H9 (cell line): ENCODE measurements around the gene LAMA5. TPM values are rescaled to one million over a fixed set of nuclear protein-coding genes. Genes with fewer than 3 reads are reported as not detected.

Experiments
- DNase-seq: peaks from one replicate; pipeline ENCODE4 v3.0.0-alpha.2; 2017
- H2AFZ ChIP-seq: one replicate; pipeline ENCODE4 v1.6.1; 2013; ENCODE audit warnings: mild to moderate bottlenecking, low read length, control low read depth, moderate library complexity
- H2AK5ac ChIP-seq: 2 replicates; pipeline ENCODE4 v1.6.1; 2013; ENCODE audit warnings: low read length, control low read depth, mixed read lengths; ENCODE audit not compliant: insufficient read length
- H2BK120ac ChIP-seq: one replicate; pipeline ENCODE4 v1.6.1; 2013; ENCODE audit warnings: low read depth, mild to moderate bottlenecking, low read length, control low read depth, inconsistent platforms; ENCODE audit not compliant: poor library complexity, severe bottlenecking
- H2BK12ac ChIP-seq: 2 replicates; pipeline ENCODE4 v1.6.1; 2013; ENCODE audit warnings: low read length, control low read depth, mixed read lengths, low read depth; ENCODE audit not compliant: insufficient read length
- H2BK15ac ChIP-seq: 2 replicates; pipeline ENCODE4 v1.6.1; 2013; ENCODE audit warnings: low read depth, low read length, control low read depth
- H2BK20ac ChIP-seq: one replicate; pipeline ENCODE4 v1.6.1; 2013; ENCODE audit warnings: low read depth, mild to moderate bottlenecking, low read length, control low read depth, inconsistent platforms; ENCODE audit not compliant: poor library complexity, severe bottlenecking
- H2BK5ac ChIP-seq: 2 replicates; pipeline ENCODE4 v1.6.1; 2013; ENCODE audit warnings: low read length, control low read depth, mixed read lengths; ENCODE audit not compliant: insufficient read length
- H3K14ac ChIP-seq: 2 replicates; pipeline ENCODE4 v1.6.1; 2013; ENCODE audit warnings: low read length, control low read depth; ENCODE audit not compliant: insufficient read depth
- H3K18ac ChIP-seq: 2 replicates; pipeline ENCODE4 v1.6.1; 2013; ENCODE audit warnings: low read depth, mild to moderate bottlenecking, mixed read lengths, low read length, control low read depth; ENCODE audit not compliant: insufficient read length
- H3K23ac ChIP-seq: 2 replicates; pipeline ENCODE4 v1.6.1; 2013; ENCODE audit warnings: low read length, control low read depth, mixed read lengths, low read depth; ENCODE audit not compliant: insufficient read length
- H3K23me2 ChIP-seq: 2 replicates; pipeline ENCODE4 v1.6.1; 2013; ENCODE audit warnings: low read depth, mild to moderate bottlenecking, mixed read lengths, low read length, control low read depth; ENCODE audit not compliant: insufficient read length, poor library complexity, severe bottlenecking
- H3K27ac ChIP-seq: 2 replicates; pipeline ENCODE4 v1.5.1; 2013; ENCODE audit warnings: low read length, control low read depth, mixed read lengths, low read depth; ENCODE audit not compliant: insufficient read length
- H3K27me3 ChIP-seq: 2 replicates; pipeline ENCODE4 v1.6.1; 2013; ENCODE audit warnings: low read length, control low read depth, inconsistent platforms; ENCODE audit not compliant: insufficient read depth
- H3K4ac ChIP-seq: 2 replicates; pipeline ENCODE4 v1.6.1; 2013; ENCODE audit warnings: low read depth, mild to moderate bottlenecking, control low read depth, inconsistent platforms, low read length, moderate library complexity
- H3K4me1 ChIP-seq: 2 replicates; pipeline ENCODE4 v1.6.1; 2013; ENCODE audit warnings: low read length, control low read depth, inconsistent platforms; ENCODE audit not compliant: insufficient read depth
- H3K4me2 ChIP-seq: 2 replicates; pipeline ENCODE4 v1.6.1; 2013; ENCODE audit warnings: low read length, control low read depth, mixed read lengths; ENCODE audit not compliant: insufficient read length, insufficient read depth
- H3K56ac ChIP-seq: 2 replicates; pipeline ENCODE4 v1.6.1; 2013; ENCODE audit warnings: low read depth, mild to moderate bottlenecking, mixed read lengths, low read length, control low read depth; ENCODE audit not compliant: insufficient read length
- H3K79me1 ChIP-seq: 2 replicates; pipeline ENCODE4 v1.6.1; 2013; ENCODE audit warnings: low read depth, mild to moderate bottlenecking, moderate library complexity, low read length, control low read depth, inconsistent platforms; ENCODE audit not compliant: insufficient read depth, poor library complexity, severe bottlenecking
- H3K79me2 ChIP-seq: 2 replicates; pipeline ENCODE4 v1.6.1; 2013; ENCODE audit warnings: low read length, control low read depth, inconsistent platforms; ENCODE audit not compliant: insufficient read depth
- H3K9ac ChIP-seq: 2 replicates; pipeline ENCODE4 v1.6.1; 2013; ENCODE audit warnings: low read length, control low read depth, mixed read lengths; ENCODE audit not compliant: insufficient read length; ENCODE audit errors: extremely low read depth
- H3K9me3 ChIP-seq: one replicate; pipeline ENCODE4 v1.6.1; 2013; ENCODE audit warnings: low read depth, low read length, inconsistent platforms; ENCODE audit not compliant: control insufficient read depth
- H3T11ph ChIP-seq: one replicate; pipeline ENCODE4 v1.6.1; 2013; ENCODE audit warnings: mild to moderate bottlenecking, low read length, control low read depth, inconsistent platforms
- H4K20me1 ChIP-seq: one replicate; pipeline ENCODE4 v1.6.1; 2013; ENCODE audit not compliant: control insufficient read depth, insufficient read length, insufficient read depth
- H4K5ac ChIP-seq: 2 replicates; pipeline ENCODE4 v1.6.1; 2013; ENCODE audit warnings: low read depth, mild to moderate bottlenecking, mixed read lengths, low read length, control low read depth; ENCODE audit not compliant: insufficient read length
- H4K8ac ChIP-seq: replicated peaks from 2 replicates; pipeline ENCODE4 v1.6.1; 2013; ENCODE audit warnings: low read length, control low read depth, mixed read lengths, low read depth; ENCODE audit not compliant: insufficient read length
- H4K91ac ChIP-seq: 2 replicates; pipeline ENCODE4 v1.6.1; 2013; ENCODE audit warnings: low read depth, mild to moderate bottlenecking, moderate library complexity, mixed read lengths, low read length, control low read depth; ENCODE audit not compliant: insufficient read length
- H3K27ac Mint-ChIP-seq, 3 experiments: 2 replicates in 2 of 3; 3 replicates in 1 of 3; pipeline ENCODE4 v1.8.0; 2020 to 2021; ENCODE audit warnings: mixed read lengths in 3 of 3, mild to moderate bottlenecking in 1 of 3, moderate library complexity in 1 of 3
- H3K27me3 Mint-ChIP-seq: 2 replicates; pipeline ENCODE4 v1.8.0; 2021; ENCODE audit warnings: low read depth, mild to moderate bottlenecking, moderate library complexity, mixed read lengths
- H3K36me3 Mint-ChIP-seq, 3 experiments: 2 replicates in 2 of 3; 3 replicates in 1 of 3; pipeline ENCODE4 v1.8.0; 2020 to 2021; ENCODE audit warnings: low read depth in 3 of 3, mixed read lengths in 3 of 3; ENCODE audit not compliant: insufficient read depth in 1 of 3
- H3K4me1 Mint-ChIP-seq, 2 experiments: 2 replicates each; pipeline ENCODE4 v1.8.0; 2020; ENCODE audit warnings: mixed read lengths in 2 of 2
- H3K4me3 Mint-ChIP-seq, 2 experiments: 2 replicates in 1 of 2; 3 replicates in 1 of 2; pipeline ENCODE4 v1.8.0; 2020 to 2021; ENCODE audit warnings: mild to moderate bottlenecking in 2 of 2, mixed read lengths in 2 of 2, moderate library complexity in 1 of 2
- H3K9me3 Mint-ChIP-seq, 2 experiments: 2 replicates in 1 of 2; 3 replicates in 1 of 2; pipeline ENCODE4 v1.8.0; 2020; ENCODE audit warnings: mild to moderate bottlenecking in 2 of 2, mixed read lengths in 2 of 2, moderate library complexity in 1 of 2
- WGBS: extraction: QIAGEN DNeasy Blood & Tissue Kit; methylation state at CpG from one replicate; pipeline ENCODE4 v1.1.7; 2013; ENCODE audit warnings: missing lambda C conversion rate, low lambda C conversion rate, mixed read lengths; ENCODE audit not compliant: insufficient read length; ENCODE audit errors: extremely low coverage; 5-methylcytosine and 5-hydroxymethylcytosine counted together
- total RNA-seq: library from RNA; stranded (reverse); gene quantifications from 2 replicates; pipeline ENCODE4 v1.2.1, GENCODE V29; 2021
- TF ChIP-seq, protein P1 (sequence below): fragments of 200-600 bp; sonication (generic); conservative IDR thresholded peaks from 3 replicates; pipeline ENCODE4 v1.8.0; 2021; ENCODE audit warnings: antibody characterized with exemption, mild to moderate bottlenecking

The LAMA5 gene
- total RNA-seq, 1 experiment from 2014 or later = 200 TPM

GRCh38 chr20:62331347-62331746, 35.8 kb downstream of the LAMA5 start:
- H3K9me3 ChIP-seq = no peaks in the 10 kb centered on the region
- H2BK5ac ChIP-seq = no peak overlapping the region
- H3K4me1 ChIP-seq = no peaks in the 10 kb centered on the region
- no peak overlapping the region for H2BK12ac ChIP-seq
- no peak overlapping the region for H3K23ac ChIP-seq
- no peak overlapping the region for H3K4ac ChIP-seq
- H3K4me3 Mint-ChIP-seq = no peak overlapping the region
- no peak overlapping the region for H3K27ac ChIP-seq
- no peak overlapping the region for H2BK15ac ChIP-seq
- peak overlapping the region in 1 of 3 experiments; percentile 80; a peak in 1 of 7 replicates for H3K27ac Mint-ChIP-seq
- no peak overlapping the region for H3K4me2 ChIP-seq
- H2AFZ ChIP-seq = no peak overlapping the region
- no peaks in the 10 kb centered on the region for H3K9me3 Mint-ChIP-seq
- H3K14ac ChIP-seq = no peak overlapping the region
- no peaks in the 10 kb centered on the region for H4K20me1 ChIP-seq
- peaks cover 5 to 56% (median 47%) of the 10 kb centered on the region in 3 experiments; a peak in 6 of 7 replicates for H3K36me3 Mint-ChIP-seq
- no peak overlapping the region for H4K5ac ChIP-seq
- no peaks in the 10 kb centered on the region for H3K27me3 ChIP-seq
- H3K4me1 Mint-ChIP-seq = no peaks in the 10 kb centered on the region
- no peak overlapping the region for H4K8ac ChIP-seq
- no peak overlapping the region for H4K91ac ChIP-seq
- no peaks in the 10 kb centered on the region for H3K79me2 ChIP-seq
- H3K79me1 ChIP-seq = no peaks in the 10 kb centered on the region
- no peak overlapping the region for H2BK120ac ChIP-seq
- no peak overlapping the region for H2BK20ac ChIP-seq
- no peak overlapping the region for H3T11ph ChIP-seq
- no peak overlapping the region for H3K18ac ChIP-seq
- H3K23me2 ChIP-seq = no peaks in the 10 kb centered on the region
- H3K9ac ChIP-seq = no peak overlapping the region
- DNase-seq = no peak
- no CpG with 5 or more reads among the region's 19 CpGs for WGBS
- TF ChIP-seq, protein P1, sequence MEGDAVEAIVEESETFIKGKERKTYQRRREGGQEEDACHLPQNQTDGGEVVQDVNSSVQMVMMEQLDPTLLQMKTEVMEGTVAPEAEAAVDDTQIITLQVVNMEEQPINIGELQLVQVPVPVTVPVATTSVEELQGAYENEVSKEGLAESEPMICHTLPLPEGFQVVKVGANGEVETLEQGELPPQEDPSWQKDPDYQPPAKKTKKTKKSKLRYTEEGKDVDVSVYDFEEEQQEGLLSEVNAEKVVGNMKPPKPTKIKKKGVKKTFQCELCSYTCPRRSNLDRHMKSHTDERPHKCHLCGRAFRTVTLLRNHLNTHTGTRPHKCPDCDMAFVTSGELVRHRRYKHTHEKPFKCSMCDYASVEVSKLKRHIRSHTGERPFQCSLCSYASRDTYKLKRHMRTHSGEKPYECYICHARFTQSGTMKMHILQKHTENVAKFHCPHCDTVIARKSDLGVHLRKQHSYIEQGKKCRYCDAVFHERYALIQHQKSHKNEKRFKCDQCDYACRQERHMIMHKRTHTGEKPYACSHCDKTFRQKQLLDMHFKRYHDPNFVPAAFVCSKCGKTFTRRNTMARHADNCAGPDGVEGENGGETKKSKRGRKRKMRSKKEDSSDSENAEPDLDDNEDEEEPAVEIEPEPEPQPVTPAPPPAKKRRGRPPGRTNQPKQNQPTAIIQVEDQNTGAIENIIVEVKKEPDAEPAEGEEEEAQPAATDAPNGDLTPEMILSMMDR = no peak
- no peaks in the 10 kb centered on the region; the same call in 1 of the 2 replicates for H3K27me3 Mint-ChIP-seq
- H2AK5ac ChIP-seq = no peak overlapping the region
- H3K56ac ChIP-seq = no peak overlapping the region
